Loucy (cell line): ENCODE results near the gene FAM229A.

ENCODE experiments used
- CTCF ChIP-seq: fragments of 200-600 bp; sonication (generic); conservative IDR thresholded peaks from 2 replicates; pipeline ENCODE4 v1.5.1; 2014; ENCODE audit warnings: mild to moderate bottlenecking, antibody characterized with exemption, low read length
- EZH2phosphoT487 ChIP-seq: fragments of 200-600 bp; IDR thresholded peaks from 2 replicates; pipeline ENCODE4 v1.6.1; 2018; ENCODE audit warnings: antibody characterized with exemption, mild to moderate bottlenecking, moderate library complexity, borderline replicate concordance

DNA sequence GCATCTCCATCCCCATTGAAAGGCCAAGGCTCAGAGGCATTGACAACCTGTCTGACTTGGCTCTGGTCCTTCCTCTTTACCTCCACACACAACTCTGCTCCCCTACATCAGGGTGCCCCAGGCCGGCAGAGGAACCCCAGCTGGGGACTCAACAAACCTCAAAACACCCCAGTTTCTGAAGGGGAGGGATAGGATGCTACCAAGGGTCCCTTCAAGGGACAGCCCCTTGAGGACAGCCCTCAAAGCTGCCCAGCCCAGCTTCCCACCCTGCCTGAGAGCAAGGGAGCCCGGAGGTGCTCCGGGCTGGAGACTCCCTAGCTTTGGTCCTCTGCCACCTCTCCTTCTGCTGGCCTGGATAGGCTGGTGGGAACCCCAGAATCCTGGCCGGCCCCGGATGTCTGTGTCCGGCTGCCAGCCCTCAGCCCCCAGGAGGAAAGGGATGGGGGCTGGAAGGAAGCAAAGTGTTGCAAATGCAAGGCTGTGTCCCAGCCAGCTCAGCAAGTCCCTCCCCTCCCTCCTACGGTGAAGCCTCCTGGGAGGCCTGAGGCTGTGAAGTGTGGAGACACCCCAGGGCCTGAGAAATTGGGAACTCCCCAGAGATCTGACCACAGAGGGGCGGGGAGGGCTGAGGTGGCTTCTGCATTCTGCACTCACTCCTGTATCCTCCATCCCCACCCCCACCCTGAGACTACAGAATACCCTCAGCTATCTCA, 25.2 kb downstream of the FAM229A start:
- TF ChIP-seq CTCF: no peak
- TF ChIP-seq EZH2phosphoT487: no peak
